LNCaP clone FGC (cell line): ENCODE measurements around the gene WDR64.
A peak's percentile ranks its signal among the peaks of the same experiment; 100 is the strongest.

Experiments used
- DNase-seq: peaks from one replicate; pipeline ENCODE4 v3.0.0-alpha.2; 2011; ENCODE audit warnings: low read depth
- H3K4me3 ChIP-seq: 2 replicates; pipeline ENCODE4 v1.5.1; 2011; ENCODE audit warnings: mild to moderate bottlenecking, low read depth, low read length, control low read depth
- CTCF ChIP-seq: IDR thresholded peaks from 2 replicates; pipeline ENCODE4 v1.5.1; 2012; ENCODE audit warnings: mild to moderate bottlenecking; ENCODE audit not compliant: control insufficient read depth, insufficient read depth; ENCODE audit errors: extremely low read depth

Gene WDR64

GRCh38 chr1:241847540-241847795 is 195.4 kb downstream of the WDR64 start:
- peak overlapping the region; percentile 78 for H3K4me3 ChIP-seq
- no peak for TF ChIP-seq CTCF
- no peak for DNase-seq

GRCh38 chr1:241847796-241848685 is 196.0 kb downstream of the WDR64 start, which contains the start of gene EXO1:
EXO1 (plus strand) TSS chr1:241848204; CDS start chr1:241850426, 2,222 bp downstream.
- peak; percentile 73 for DNase-seq
- H3K4me3 ChIP-seq = peak within 1 kb of the TSS; percentile 78
- TF ChIP-seq CTCF = peak; percentile 71

GRCh38 chr1:241848686-241849344 is 196.7 kb downstream of the WDR64 start:
- H3K4me3 ChIP-seq = peak overlapping the region; percentile 78
- DNase-seq = no peak
- TF ChIP-seq CTCF = no peak

GRCh38 chr1:241849345-241849695 is 197.2 kb downstream of the WDR64 start:
- no peak for TF ChIP-seq CTCF
- H3K4me3 ChIP-seq = peak overlapping the region; percentile 78
- DNase-seq = no peak
